ENCODE measurements around the gene MRPL22. TPM values are rescaled to one million over a fixed set of nuclear protein-coding genes. Genes with fewer than 3 reads are reported as not detected.
"Not testable (repeated sequence)": the region's sequence is repeated elsewhere in the genome, so short reads cannot be mapped to it uniquely, and the experiment has no call there.

MRPL22 gene
- total RNA-seq, 2 donors from 2014 or later = 14.4 to 35.2 TPM

GRCh38 chr5:154937186-154937717, 3.6 kb upstream of the MRPL22 start:
- WGBS = 23% methylated on average over 11 of the region's 11 CpGs
- peak overlapping the region; percentile 59 to 61 for H3K27ac ChIP-seq
- intact Hi-C loops (cut with DNase I) = loop anchor here (10.0 kb wide), 1 partner anchor 182 kb away; the partner anchor contains the start of gene LARP1
- no peak for DNase-seq (ENCODE audit: low spot score)
- peaks cover 4% of the 10 kb centered on the region for H3K4me1 ChIP-seq (replicated peaks)
- no peaks in the 10 kb centered on the region for H3K9me3 ChIP-seq
- peak overlapping the region; percentile 74 to 85 for H3K4me3 ChIP-seq
- no peaks in the 10 kb centered on the region for H3K36me3 ChIP-seq
- H3K27me3 ChIP-seq (replicated peaks; ENCODE audit: insufficient read depth) = no peaks in the 10 kb centered on the region
- TF ChIP-seq CTCF (IDR thresholded peaks at IDR 0.05) (no peak), POLR2AphosphoS5 (IDR thresholded peaks at IDR 0.05) (no peak), POLR2A (IDR thresholded peaks at IDR 0.05) (no peak)

- Histone ChIP-seq H3K36me3 (no peaks in the 10 kb centered on the region), H3K27ac (peak within 1 kb of the TSS; percentile 59 to 61), H3K27me3 (replicated peaks; ENCODE audit: insufficient read depth) (no peaks in the 10 kb centered on the region), H3K9me3 (no peaks in the 10 kb centered on the region), H3K4me3 (peak within 1 kb of the TSS; percentile 74 to 85), H3K4me1 (replicated peaks) (peaks cover 7% of the 10 kb centered on the region)
- WGBS = under 1% methylated on average over 61 of the region's 61 CpGs
- peak; percentile 72 for DNase-seq (ENCODE audit: low spot score)
- intact Hi-C loops (cut with DNase I) = loop anchor here (10.0 kb wide), 1 partner anchor 183 kb away; the partner anchor contains the start of gene LARP1
- TF ChIP-seq POLR2AphosphoS5 (IDR thresholded peaks at IDR 0.05) = peak; percentile 89
- TF ChIP-seq POLR2A (IDR thresholded peaks at IDR 0.05) = peak; percentile 51
- TF ChIP-seq CTCF (IDR thresholded peaks at IDR 0.05) = no peak
Measured at GRCh38 chr5:154937718-154938466, 3.0 kb upstream of the MRPL22 start, which contains the start of gene GEMIN5. TSS of gene GEMIN5 (minus strand) at chr5:154938211. CDS start at chr5:154938133, 78 bp downstream.

GRCh38 chr5:154939387-154939786, 1.5 kb upstream of the MRPL22 start:
- H3K27me3 ChIP-seq (replicated peaks; ENCODE audit: insufficient read depth); DNase-seq (ENCODE audit: low spot score); H3K9me3 ChIP-seq; H3K4me3 ChIP-seq; H3K27ac ChIP-seq; H3K36me3 ChIP-seq; H3K4me1 ChIP-seq (replicated peaks): not testable (repeated sequence)
- intact Hi-C loops (cut with DNase I) = loop anchor here (10.0 kb wide), 1 partner anchor 185 kb away; the partner anchor contains the start of gene LARP1
- 87% methylated on average over 5 of the region's 5 CpGs for WGBS

- Histone ChIP-seq H3K9me3 (no peaks in the 10 kb centered on the region), H3K4me1 (replicated peaks) (peaks cover 7% of the 10 kb centered on the region), H3K4me3 (peak overlapping the region; percentile 55 to 56), H3K27me3 (replicated peaks; ENCODE audit: insufficient read depth) (no peaks in the 10 kb centered on the region), H3K36me3 (no peaks in the 10 kb centered on the region), H3K27ac (peak overlapping the region; percentile 59 to 66)
- no peak for DNase-seq (ENCODE audit: low spot score)
- WGBS = 85% methylated on average over 9 of the region's 9 CpGs
- intact Hi-C loops (cut with DNase I) = loop anchor here (5.0 kb wide), 1 partner anchor 83 kb away; the partner anchor contains the start of gene CNOT8
- no peak for TF ChIP-seq POLR2AphosphoS5 (IDR thresholded peaks at IDR 0.05)
- no peak for TF ChIP-seq POLR2A (IDR thresholded peaks at IDR 0.05)
- no peak for TF ChIP-seq CTCF (IDR thresholded peaks at IDR 0.05)
Measured at GRCh38 chr5:154940375-154940771, 500 bp upstream of the MRPL22 start.

GRCh38 chr5:154943527-154943926, 2.7 kb downstream of the MRPL22 start:
- Histone ChIP-seq H3K27ac (no peak overlapping the region), H3K36me3 (no peaks in the 10 kb centered on the region), H3K4me1 (replicated peaks) (peaks cover 4% of the 10 kb centered on the region), H3K27me3 (replicated peaks; ENCODE audit: insufficient read depth) (no peaks in the 10 kb centered on the region), H3K4me3 (no peak overlapping the region), H3K9me3 (no peaks in the 10 kb centered on the region)
- WGBS = 84% methylated on average over 5 of the region's 5 CpGs
- TF ChIP-seq POLR2A (IDR thresholded peaks at IDR 0.05) (no peak), POLR2AphosphoS5 (IDR thresholded peaks at IDR 0.05) (no peak), CTCF (IDR thresholded peaks at IDR 0.05) (no peak)
- intact Hi-C loops (cut with DNase I) = loop anchor here (5.0 kb wide), 1 partner anchor 86 kb away; the partner anchor contains the start of gene CNOT8
- no peak for DNase-seq (ENCODE audit: low spot score)
